T-helper 2 cell treated with Interferon-gamma antibody and Interleukin-4, amounts not matched to agents 100 ng/mL and 5 ng/mL, for 36 hours (primary cell): ENCODE data around the gene SETX. TPM values are rescaled to one million over a fixed set of nuclear protein-coding genes. Genes with fewer than 3 reads are reported as not detected.
"Not testable (repeated sequence)": the region's sequence is repeated elsewhere in the genome, so short reads cannot be mapped to it uniquely, and the experiment has no call there.

Experiments used
- intact Hi-C: fragments of 100-400 bp; cut with micrococcal nuclease; formaldehyde crosslinking; loops from one replicate; pipeline ENCODE4 v1.15.1; 2023
- total RNA-seq: library from RNA; stranded (reverse); gene quantifications from 2 replicates; pipeline ENCODE4 v1.2.3, GENCODE V29; 2022

Gene SETX, protein sequence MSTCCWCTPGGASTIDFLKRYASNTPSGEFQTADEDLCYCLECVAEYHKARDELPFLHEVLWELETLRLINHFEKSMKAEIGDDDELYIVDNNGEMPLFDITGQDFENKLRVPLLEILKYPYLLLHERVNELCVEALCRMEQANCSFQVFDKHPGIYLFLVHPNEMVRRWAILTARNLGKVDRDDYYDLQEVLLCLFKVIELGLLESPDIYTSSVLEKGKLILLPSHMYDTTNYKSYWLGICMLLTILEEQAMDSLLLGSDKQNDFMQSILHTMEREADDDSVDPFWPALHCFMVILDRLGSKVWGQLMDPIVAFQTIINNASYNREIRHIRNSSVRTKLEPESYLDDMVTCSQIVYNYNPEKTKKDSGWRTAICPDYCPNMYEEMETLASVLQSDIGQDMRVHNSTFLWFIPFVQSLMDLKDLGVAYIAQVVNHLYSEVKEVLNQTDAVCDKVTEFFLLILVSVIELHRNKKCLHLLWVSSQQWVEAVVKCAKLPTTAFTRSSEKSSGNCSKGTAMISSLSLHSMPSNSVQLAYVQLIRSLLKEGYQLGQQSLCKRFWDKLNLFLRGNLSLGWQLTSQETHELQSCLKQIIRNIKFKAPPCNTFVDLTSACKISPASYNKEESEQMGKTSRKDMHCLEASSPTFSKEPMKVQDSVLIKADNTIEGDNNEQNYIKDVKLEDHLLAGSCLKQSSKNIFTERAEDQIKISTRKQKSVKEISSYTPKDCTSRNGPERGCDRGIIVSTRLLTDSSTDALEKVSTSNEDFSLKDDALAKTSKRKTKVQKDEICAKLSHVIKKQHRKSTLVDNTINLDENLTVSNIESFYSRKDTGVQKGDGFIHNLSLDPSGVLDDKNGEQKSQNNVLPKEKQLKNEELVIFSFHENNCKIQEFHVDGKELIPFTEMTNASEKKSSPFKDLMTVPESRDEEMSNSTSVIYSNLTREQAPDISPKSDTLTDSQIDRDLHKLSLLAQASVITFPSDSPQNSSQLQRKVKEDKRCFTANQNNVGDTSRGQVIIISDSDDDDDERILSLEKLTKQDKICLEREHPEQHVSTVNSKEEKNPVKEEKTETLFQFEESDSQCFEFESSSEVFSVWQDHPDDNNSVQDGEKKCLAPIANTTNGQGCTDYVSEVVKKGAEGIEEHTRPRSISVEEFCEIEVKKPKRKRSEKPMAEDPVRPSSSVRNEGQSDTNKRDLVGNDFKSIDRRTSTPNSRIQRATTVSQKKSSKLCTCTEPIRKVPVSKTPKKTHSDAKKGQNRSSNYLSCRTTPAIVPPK (N-terminal part only)
- 63.9 and 64.4 TPM in 2 replicates for total RNA-seq

DNA sequence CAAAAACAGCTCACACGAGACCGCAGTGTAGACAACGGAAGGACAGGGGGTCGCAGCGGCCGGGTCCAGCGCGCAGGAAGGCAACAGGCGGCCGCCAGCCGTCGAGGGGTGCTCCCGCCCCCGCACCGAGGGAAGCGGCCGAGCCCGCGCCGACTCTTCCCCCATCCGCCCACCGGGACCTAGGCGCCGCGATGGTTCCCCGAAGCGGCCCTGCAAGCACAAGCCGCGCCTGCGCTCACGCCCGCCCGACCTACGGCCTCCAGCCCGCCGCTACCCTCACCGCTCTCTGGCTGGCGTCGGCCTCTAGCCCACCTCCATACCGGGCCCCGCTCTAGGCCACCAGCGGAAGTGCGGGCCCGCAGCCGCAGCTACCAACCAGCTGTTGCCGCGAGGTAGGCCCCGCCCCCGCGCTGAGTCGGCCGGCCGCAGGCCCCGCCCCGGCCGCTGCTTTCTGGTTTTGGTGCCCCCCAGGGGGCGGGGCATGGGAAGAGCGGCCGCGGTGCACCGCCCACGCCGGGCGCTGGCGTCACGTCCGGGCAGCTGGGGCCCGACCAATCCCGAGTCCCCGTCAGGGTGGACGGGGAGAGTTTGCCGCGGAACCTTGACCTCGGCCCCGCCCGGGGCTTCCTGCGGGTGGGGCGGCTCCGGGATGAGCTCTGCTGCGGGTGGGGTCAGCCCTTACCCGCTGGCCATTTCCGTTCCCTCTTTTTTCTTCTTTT lies at the start of gene SETX:
TSS of gene SETX (minus strand) at position 350 of the 719 bp plus-strand sequence. CDS start 5,558 bp downstream, outside the sequence.
- intact Hi-C loops = loop anchor here (1.0 to 10.0 kb wide), 6 partner anchors 18 to 1080 kb away; partner anchors contain the start of genes FAM78A, GTF3C5 and TTF1

DNA sequence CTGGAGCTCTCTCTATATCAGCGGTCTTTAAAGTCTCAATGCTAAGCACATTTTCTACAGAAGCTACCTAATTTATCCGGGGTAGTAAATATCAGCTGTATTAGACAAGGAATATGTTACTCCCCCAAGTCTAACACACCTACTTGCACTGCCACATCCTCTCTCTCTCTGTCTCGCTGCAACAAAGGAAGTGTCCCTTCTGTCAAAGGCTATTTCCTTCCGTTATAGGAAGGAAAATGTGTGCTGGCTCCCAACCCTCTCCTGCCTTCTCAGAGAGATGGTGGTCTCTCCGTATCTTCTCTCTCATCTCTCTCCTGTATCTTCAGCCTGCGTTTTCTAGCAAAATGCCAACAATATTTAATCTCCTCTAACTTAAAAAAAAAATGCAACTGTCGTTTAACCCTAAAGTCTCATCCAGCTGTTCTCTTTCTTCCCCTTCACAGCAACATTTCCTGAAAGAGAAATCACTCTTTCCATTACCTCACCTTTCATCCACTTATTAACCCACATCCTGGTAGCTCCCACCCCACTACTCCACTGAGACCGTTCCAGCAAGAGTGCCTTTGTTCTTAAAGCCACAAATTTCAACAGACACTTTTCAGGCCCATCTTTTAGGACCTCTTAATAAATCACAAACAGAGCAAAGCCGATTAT lies 49.6 kb upstream of the SETX start:
- intact Hi-C loops = loop anchor here (10.0 kb wide), 1 partner anchor 240 kb away; the partner anchor contains the start of gene NTNG2

DNA sequence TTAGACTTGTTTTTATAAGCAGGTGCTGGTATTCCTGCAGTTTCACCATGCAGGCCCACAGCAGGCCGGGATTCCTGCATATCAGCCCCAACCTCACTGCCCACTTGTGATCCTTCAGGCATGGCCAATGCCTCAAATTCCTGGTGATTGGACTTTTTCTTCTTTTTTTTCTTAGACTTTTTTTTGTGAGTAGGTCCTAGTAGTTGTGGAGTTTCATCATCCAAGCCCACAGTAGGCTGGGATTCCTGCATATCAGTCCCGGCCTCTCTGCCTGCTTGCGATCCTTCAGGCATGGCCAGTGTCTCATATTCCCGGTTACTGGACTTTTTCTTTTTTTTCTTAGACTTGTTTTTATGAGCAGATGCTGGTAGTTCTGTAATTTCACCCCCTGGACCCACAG lies 47.0 kb upstream of the SETX start:
- intact Hi-C loops = loop anchor here (10.0 kb wide), 1 partner anchor 237 kb away; the partner anchor contains the start of gene NTNG2

DNA sequence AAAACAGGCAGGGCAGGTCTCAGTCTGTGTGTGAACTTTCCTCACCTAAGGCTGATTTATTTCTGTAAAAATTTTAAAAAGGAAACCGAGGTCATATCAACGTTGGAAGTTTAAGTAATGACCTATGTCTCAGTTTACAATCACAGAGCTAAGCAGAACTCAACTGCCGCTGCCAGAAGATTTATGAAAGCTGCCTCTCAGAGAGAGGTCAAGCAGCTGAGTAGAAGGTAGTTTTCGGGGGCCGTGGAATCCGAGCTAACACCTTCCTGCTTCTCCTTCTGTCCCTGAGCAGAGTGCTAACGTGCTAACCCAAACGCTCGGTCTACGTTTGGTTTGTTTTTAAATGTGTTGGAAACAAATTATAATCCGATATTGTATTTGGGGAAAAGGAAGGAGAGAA lies 40.8 kb upstream of the SETX start:
- intact Hi-C loops = no loop called here

DNA sequence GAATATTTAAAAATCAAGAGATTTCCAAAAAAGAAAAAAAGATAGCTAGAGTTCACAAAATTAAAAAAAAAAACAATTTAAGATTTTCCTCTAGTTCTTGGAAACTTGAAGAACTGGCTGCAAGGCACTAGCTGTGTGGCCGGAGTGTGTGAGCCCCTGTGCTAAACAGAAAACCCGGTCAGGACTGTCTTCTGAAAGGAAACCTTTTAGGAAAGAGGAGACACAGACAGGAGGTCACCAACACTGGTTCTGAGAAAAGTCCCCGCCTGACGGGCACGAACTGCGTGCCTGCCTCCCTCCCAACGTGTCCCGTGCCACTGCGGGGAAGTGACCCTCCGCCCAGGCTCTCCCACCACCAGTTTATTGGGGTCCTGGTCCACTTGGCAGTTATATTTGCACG lies 36.7 kb upstream of the SETX start:
- intact Hi-C loops = no loop called here

DNA sequence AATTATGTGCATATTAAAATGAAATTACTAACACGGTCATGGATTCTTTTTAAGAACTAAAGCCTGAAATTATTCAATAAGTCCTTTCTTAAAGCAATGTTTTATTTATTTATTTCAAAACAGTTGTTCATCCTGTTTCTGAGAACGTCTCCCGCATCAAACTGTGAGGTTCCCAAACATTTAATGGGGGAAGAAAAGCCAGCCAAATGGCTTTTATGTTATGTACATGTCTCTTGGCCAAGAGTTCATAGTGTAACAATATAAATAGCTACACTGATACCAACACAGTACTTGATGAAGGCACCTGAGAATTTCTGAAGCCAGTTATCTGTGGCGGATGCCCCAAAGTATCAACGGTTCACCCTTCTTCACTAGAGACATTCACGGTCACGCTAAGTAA lies 36.2 kb upstream of the SETX start:
- intact Hi-C loops = no loop called here

DNA sequence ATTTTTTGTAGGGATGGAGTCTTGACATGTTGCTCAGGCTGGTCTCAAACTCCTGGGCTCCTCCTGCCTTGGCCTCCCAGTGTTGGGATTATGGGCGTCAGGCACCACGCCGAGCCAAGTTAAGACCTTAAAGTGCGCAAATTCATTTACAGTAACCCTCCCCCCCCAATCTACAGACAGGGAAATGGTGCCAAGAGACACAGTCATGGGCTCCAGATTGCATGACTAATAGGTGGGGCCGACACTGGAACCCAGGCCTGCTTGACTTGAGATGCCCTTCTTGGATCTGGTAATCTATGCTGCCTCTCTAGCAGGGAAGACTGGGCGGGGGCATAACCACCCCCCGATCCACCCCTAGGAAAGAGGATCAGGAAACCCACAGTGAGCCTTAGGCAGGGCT lies 32.3 kb upstream of the SETX start:
- intact Hi-C loops = no loop called here

DNA sequence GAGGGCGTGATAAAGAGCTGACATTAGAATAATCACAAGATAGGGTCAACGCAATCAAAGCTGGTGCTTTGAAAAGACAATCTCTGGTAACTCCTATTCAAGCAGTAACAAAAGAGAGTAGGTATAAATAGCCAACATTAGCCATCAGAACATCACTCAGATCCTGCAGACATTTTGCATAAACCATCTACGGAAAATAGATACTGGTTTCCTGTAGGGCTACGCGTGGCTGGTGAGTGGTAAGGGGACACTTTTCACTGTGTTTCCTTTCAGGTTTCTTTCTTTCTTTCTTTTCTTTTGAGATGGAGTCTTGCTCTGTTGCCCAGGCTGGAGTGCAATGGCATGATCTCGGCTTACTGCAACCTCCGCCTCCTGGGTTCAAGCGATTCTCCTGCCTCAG lies 29.6 kb upstream of the SETX start:
- intact Hi-C loops = no loop called here

DNA sequence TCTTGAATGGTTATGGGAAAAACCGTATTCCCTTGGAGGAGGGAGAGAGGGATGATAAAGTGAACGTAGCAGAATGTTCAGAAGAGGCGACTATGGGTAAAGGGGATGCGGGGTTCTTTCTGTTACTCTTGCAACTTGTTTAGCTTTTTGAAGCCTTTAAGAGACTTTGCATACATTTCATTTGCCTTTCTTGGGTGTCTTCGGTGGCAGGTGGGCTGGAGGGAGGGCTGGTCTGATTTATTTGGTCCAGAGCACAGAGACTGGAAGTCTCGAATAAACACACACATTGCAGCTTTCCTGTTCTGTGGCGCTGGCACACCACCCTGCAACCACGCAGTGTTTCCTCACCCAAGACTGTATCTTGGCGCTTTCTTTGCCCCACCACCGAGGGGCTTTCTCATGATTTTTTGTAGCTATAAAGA lies 28.7 kb upstream of the SETX start:
- intact Hi-C loops = no loop called here

DNA sequence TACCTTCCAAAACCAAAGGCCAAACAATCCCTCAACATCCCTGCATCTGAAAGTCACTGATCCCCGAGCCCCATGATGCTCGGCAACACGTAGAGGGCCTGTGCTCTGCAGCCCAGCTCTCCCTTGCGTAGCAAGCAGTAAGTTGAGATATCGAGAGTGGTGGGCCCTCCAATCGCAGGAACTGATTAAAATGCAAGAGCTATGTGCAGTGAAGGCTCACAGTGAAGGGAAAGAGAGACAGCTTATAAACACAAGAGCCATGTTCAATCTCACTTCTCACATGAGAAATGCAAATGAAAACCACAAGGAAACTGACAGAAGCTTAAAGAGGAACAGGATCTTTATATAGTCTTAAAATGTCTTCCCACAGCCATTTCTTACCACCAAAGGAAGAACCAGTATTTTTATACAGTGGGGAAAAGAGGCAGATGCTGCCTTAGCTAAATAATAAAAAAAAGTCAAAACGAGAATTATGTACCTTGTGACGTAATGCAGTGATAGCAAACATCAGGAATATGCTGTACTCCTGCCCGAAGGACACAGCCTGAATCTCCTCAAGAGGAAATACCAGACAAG lies 27.3 kb upstream of the SETX start:
- intact Hi-C loops = no loop called here

DNA sequence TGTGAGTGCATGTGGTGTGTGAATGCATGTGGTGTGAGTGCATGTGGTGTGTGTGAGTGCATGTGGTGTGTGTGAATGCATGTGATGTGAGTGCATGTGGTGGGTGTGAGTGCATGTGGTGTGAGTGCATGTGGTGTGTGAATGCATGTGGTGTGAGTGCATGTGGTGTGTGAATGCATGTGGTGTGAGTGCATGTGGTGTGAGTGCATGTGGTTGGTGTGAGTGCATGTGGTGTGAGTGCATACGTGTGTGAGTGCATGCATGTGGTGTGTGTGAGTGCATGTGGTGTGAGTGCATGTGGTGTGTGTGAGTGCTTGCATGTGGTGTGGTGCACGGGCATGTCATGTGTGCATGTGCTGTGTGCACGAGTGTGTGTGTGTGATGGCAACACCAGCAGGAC lies 23.6 kb upstream of the SETX start:
- intact Hi-C loops = not testable (repeated sequence)

DNA sequence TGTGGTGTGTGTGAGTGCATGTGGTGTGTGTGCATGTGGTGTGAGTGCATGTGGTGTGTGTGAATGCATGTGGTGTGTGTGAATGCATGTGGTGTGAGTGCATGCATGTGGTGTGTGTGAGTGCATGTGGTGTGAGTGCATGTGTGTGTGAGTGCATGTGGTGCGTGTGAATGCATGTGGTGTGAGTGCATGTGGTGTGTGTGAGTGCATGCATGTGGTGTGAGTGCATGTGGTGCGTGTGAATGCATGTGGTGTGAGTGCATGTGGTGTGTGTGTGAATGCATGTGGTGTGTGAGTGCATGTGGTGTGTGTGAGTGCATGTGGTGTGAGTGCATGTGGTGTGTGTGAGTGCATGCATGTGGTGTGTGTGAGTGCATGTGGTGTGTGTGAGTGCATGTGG lies 23.0 kb upstream of the SETX start:
- intact Hi-C loops = not testable (repeated sequence)

DNA sequence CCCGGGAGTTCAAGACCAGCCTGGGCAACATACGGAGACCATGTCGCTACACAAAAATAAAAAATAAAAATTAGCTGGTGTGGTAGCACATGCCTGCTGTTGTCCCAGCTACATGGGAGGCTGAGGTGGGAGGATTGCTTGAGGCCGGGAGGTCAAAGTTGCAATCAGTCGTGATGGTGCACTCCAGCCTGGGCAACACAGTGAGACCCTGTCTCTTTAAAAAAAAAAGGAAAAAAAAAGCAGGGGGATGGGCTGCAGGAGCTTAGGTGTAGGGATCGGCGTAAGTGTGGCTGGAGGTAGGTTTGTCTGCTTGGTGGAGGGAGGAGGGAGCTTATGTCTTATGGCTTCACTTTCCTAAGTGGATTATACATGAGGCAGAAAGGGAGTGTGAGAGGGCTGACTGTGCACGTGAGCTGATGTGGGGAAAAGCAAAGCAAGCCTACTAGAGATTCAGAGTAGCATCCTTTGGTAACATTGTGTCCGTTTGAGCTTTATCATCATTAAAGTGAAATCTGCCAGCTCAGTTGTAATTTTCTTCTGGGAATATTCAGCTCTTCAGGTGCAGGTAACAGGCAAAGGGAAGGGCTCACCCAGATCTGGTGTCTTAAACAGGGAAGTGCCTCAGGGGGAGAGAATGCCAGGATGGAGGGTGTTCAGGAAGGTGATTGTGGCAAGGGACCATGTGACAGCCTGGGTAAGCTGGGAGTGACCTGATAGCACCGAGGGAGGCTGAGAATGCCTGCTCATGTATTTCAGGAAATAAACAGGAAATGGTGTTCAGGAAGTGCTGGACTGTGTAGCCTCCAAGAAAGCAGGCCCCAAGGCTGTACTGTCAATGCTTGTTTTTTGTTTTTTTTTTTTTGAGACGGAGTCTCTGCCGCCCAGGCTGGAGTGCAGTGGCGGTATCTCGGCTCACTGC lies 17.6 kb upstream of the SETX start:
- intact Hi-C loops = loop anchor here (2.0 kb wide), 1 partner anchor 18 kb away; the partner anchor contains the start of gene SETX

DNA sequence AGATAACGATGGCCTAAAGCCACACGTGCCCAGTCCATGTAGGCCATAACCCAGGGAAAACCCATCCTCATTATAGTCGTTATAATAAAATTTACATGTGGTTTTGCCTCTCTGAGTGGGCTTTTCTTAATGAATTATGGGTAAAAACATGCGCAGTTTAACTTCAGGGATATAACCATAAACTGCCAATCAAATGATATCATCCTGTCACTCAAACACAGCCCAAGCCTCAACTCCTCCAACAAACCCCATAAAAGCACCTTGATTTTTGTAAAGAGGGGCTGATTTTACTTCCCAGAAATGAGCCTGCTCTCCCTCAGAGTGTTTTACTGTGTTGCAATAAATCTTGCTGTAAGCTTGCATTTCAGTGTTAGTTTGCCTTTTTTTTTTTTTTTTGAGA lies 15.8 kb upstream of the SETX start:
- intact Hi-C loops = no loop called here

DNA sequence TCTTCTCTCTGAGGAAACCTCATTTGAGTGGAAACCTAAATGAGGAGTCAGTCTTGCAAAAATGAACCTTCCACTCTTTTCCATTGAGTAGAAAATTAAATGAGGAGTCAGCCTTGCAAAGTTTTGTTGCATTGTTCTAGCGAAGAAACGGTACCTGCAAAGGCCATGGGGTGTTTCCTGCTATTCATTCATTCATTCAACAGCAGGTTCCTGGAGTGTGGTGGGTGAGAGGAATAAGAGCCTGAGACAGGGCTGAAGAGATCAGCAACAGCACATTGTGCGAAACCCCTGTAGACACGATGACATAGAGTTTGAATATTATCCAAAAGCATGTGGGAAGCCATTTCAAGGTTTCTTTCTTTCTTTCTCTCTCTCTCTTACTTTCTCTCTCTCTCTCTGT lies 14.6 kb upstream of the SETX start:
- intact Hi-C loops = no loop called here

DNA sequence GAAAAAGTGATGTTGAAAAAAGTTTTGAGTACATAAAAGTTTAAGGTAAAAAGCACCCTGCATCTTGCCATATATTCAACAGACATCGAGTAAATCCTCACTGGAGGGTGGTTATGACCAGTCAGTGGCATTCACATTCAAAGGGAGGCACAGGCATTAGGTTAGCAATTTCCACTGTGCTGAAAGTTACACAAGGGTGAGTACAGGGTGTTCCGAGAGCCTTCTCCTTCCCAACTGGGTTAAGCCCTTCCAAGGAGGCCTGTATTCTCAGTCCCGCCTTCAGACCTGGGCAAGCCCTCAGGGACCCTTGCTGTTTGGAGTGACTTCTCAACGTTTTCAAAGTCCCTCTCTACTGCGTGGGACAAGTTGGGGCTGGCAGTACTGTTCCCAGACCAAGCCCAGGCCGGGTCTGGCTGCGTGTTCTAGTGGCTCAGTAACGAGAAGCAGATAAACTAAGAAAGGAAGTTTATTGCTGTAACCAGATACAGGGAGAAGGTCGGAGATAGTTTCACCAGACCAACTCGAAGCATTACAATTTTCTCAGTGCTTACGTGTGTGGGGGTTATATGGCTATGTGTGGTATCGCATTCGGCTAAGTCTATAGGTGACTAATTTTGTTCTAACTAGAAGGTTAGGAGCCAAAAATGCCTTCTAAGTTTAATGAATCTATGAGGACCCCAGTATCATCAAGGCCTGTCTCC lies 13.0 kb upstream of the SETX start:
- intact Hi-C loops = no loop called here

DNA sequence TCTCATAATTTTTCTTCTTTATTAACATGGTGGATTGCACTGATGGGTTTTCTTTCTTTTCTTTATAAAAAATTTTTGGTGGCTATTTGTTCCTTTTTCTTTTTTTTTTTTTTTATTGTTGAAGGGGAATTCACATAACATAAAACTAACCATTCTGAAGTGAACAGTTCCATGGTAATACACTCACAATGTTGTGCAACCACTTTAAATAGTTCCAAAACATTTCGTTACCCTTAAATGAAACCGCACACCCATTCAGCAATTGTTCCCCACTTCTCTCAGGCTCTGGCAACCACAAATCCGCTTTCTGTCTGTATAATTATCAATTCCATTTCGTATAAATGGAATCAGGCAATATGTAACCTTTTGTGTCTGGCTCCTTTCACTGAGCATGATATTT lies 11.7 kb upstream of the SETX start:
- intact Hi-C loops = no loop called here

DNA sequence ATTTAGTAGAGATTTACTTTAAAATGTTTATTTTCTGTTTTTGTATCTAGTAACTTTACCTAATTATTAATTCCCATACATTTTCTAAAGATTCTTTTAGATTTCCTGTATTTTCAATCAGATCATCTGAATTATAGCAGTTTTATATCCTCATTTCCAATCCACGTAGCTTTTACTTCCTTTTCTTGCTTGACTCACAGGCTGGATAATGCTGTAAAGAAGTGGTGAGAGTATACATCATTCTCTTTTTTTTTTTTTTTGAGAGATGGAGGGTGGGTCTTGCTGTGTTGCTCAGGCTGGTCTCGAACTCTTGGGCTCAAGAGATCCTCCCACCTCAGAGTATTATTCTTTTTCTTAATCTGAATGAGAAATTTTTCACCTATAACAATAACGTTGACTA lies 11.2 kb upstream of the SETX start:
- intact Hi-C loops = no loop called here
